ENCODE results near the gene TSHZ1. TPM values are rescaled to one million over a fixed set of nuclear protein-coding genes. Genes with fewer than 3 reads are reported as not detected.
A peak's percentile ranks its signal among the peaks of the same experiment; 100 is the strongest.

TSHZ1 gene
- total RNA-seq, 2 experiments from 2014 or later = 5.9 to 9.5 TPM

GRCh38 chr18:75206452-75207309, 3.9 kb upstream of the TSHZ1 start:
- DNase-seq (ENCODE audit: low spot score) = no peak
- no TSS peak for BruUV-seq (replicated peaks)
- Histone ChIP-seq H3K4me1 (ENCODE audit: insufficient read depth, low read length, poor library complexity, severe bottlenecking) (peaks cover 4% of the 10 kb centered on the region), H3K9me3 (ENCODE audit: low read length) (no peaks in the 10 kb centered on the region), H3K9me2 (ENCODE audit: insufficient read depth, low read length) (no peaks in the 10 kb centered on the region), H3K27ac (ENCODE audit: low read depth, low read length, poor library complexity, severe bottlenecking) (no peak overlapping the region), H3K79me2 (ENCODE audit: insufficient read depth, low read depth, low read length) (no peaks in the 10 kb centered on the region), H3K4me3 (ENCODE audit: low read depth, low read length, poor library complexity, severe bottlenecking) (no peak overlapping the region), H3K36me3 (ENCODE audit: insufficient read depth, low read length) (no peaks in the 10 kb centered on the region), H3K4me2 (ENCODE audit: low read length) (no peak overlapping the region), H4K20me1 (ENCODE audit: insufficient read depth, low read length) (no peaks in the 10 kb centered on the region), H2AFZ (ENCODE audit: low read length) (no peak overlapping the region)
- ChIA-PET POLR2A (no interaction called here), CTCF (ENCODE audit: unreplicated experiment) (no interaction called here)
- TF ChIP-seq EZH2phosphoT487 (IDR thresholded peaks at IDR 0.05; ENCODE audit: borderline replicate concordance, low read depth, low read length) = no peak
- no peak for TF ChIP-seq CTCF (conservative IDR thresholded peaks at IDR 0.05; ENCODE audit: low read length)
- intact Hi-C loops (cut with micrococcal nuclease; ENCODE audit: unreplicated experiment) = loop anchor here (5.0 kb wide), 1 partner anchor 609 kb away; the partner anchor contains the start of gene ZNF407

- H3K27ac ChIP-seq (ENCODE audit: low read depth, low read length, poor library complexity, severe bottlenecking) = no peak overlapping the region
- no peaks in the 10 kb centered on the region for H3K9me3 ChIP-seq (ENCODE audit: low read length)
- ChIA-PET CTCF (ENCODE audit: unreplicated experiment) (no interaction called here), POLR2A (interaction anchor here (0.5 kb wide), 1 partner anchor 43 kb away, joined by 3 read pairs; no protein-coding TSS in a partner anchor)
- TF ChIP-seq EZH2phosphoT487 (IDR thresholded peaks at IDR 0.05; ENCODE audit: borderline replicate concordance, low read depth, low read length) (no peak), CTCF (conservative IDR thresholded peaks at IDR 0.05; ENCODE audit: low read length) (no peak)
- peaks cover 10% of the 10 kb centered on the region for H3K4me1 ChIP-seq (ENCODE audit: insufficient read depth, low read length, poor library complexity, severe bottlenecking)
- BruUV-seq (replicated peaks) = TSS peak; percentile 58
- peak overlapping the region; percentile 93 for H3K4me2 ChIP-seq (ENCODE audit: low read length)
- H3K4me3 ChIP-seq (ENCODE audit: low read depth, low read length, poor library complexity, severe bottlenecking) = peak overlapping the region; percentile 86
- H3K79me2 ChIP-seq (ENCODE audit: insufficient read depth, low read depth, low read length) = no peaks in the 10 kb centered on the region
- intact Hi-C loops (cut with micrococcal nuclease; ENCODE audit: unreplicated experiment) = loop anchor here (5.0 kb wide), 1 partner anchor 610 kb away; the partner anchor contains the start of gene ZNF407
- no peaks in the 10 kb centered on the region; the same call in 1 of the 2 replicates for H4K20me1 ChIP-seq (ENCODE audit: insufficient read depth, low read length)
- H3K36me3 ChIP-seq (ENCODE audit: insufficient read depth, low read length) = no peaks in the 10 kb centered on the region
- no peak overlapping the region for H2AFZ ChIP-seq (ENCODE audit: low read length)
- H3K9me2 ChIP-seq (ENCODE audit: insufficient read depth, low read length) = no peaks in the 10 kb centered on the region
- DNase-seq (ENCODE audit: low spot score) = no peak
Observed at GRCh38 chr18:75207310-75208154, 3.1 kb upstream of the TSHZ1 start.
